Astrocyte (in vitro differentiated cells and primary cell): ENCODE data around the gene ACAT2. TPM values are rescaled to one million over a fixed set of nuclear protein-coding genes. Genes with fewer than 3 reads are reported as not detected.

Experiments used
- DNase-seq: peaks from one replicate; pipeline ENCODE4 v3.0.0-alpha.2; 2010; ENCODE audit warnings: low read depth
- FAIRE-seq: peaks from 2 replicates; lab custom pipeline; 2011; peaks lifted over from hg19 to GRCh38; lab: Jason Lieb, UNC
- H2AFZ ChIP-seq: 2 replicates; pipeline ENCODE4 v1.6.0; 2012; ENCODE audit warnings: low read depth, low read length, inconsistent platforms
- H3K27ac ChIP-seq: 2 replicates; pipeline ENCODE4 v1.5.1; 2011; ENCODE audit warnings: low read depth, low read length, inconsistent platforms
- H3K27me3 ChIP-seq: 2 replicates; pipeline ENCODE4 v1.6.0; 2011; ENCODE audit warnings: low read length, inconsistent platforms; ENCODE audit not compliant: insufficient read depth
- H3K36me3 ChIP-seq: 2 replicates; pipeline ENCODE4 v1.5.1; 2011; ENCODE audit warnings: low read length, inconsistent platforms; ENCODE audit not compliant: insufficient read depth
- H3K4me1 ChIP-seq: 2 replicates; pipeline ENCODE4 v1.5.1; 2011; ENCODE audit warnings: low read length, inconsistent platforms; ENCODE audit not compliant: insufficient read depth
- H3K4me2 ChIP-seq: 2 replicates; pipeline ENCODE4 v1.6.0; 2012; ENCODE audit warnings: low read length, inconsistent platforms
- H3K4me3 ChIP-seq: 2 replicates; pipeline ENCODE4 v1.5.1; 2011; ENCODE audit warnings: low read depth, mild to moderate bottlenecking, low read length, inconsistent platforms; ENCODE audit not compliant: insufficient read depth
- H3K79me2 ChIP-seq: 2 replicates; pipeline ENCODE4 v1.6.0; 2012; ENCODE audit warnings: mild to moderate bottlenecking, low read length, inconsistent platforms; ENCODE audit not compliant: insufficient read depth
- H3K9ac ChIP-seq: 2 replicates; pipeline ENCODE4 v1.6.0; 2012; ENCODE audit warnings: mild to moderate bottlenecking, low read length, inconsistent platforms
- H3K9me3 ChIP-seq: 2 replicates; pipeline ENCODE4 v1.5.1; 2012; ENCODE audit warnings: low read depth, mild to moderate bottlenecking, low read length, inconsistent platforms; ENCODE audit not compliant: insufficient read depth
- H4K20me1 ChIP-seq: 2 replicates; pipeline ENCODE4 v1.6.0; 2012; ENCODE audit warnings: low read length, inconsistent platforms; ENCODE audit not compliant: insufficient read depth
- H3K27ac Mint-ChIP-seq: one replicate; pipeline ENCODE4 v1.8.0; 2021; ENCODE audit warnings: mild to moderate bottlenecking, mixed read lengths; ENCODE audit not compliant: unreplicated experiment
- H3K27me3 Mint-ChIP-seq: one replicate; pipeline ENCODE4 v1.8.0; 2021; ENCODE audit warnings: low read depth, mixed read lengths; ENCODE audit not compliant: unreplicated experiment
- H3K36me3 Mint-ChIP-seq: one replicate; pipeline ENCODE4 v1.8.0; 2021; ENCODE audit warnings: low read depth, mixed read lengths; ENCODE audit not compliant: unreplicated experiment
- H3K4me1 Mint-ChIP-seq: one replicate; pipeline ENCODE4 v1.8.0; 2021; ENCODE audit warnings: low read depth, mixed read lengths; ENCODE audit not compliant: unreplicated experiment
- H3K4me3 Mint-ChIP-seq: one replicate; pipeline ENCODE4 v1.8.0; 2021; ENCODE audit warnings: mild to moderate bottlenecking, moderate library complexity, mixed read lengths; ENCODE audit not compliant: unreplicated experiment
- H3K9me3 Mint-ChIP-seq: one replicate; pipeline ENCODE4 v1.8.0; 2021; ENCODE audit warnings: mild to moderate bottlenecking, mixed read lengths; ENCODE audit not compliant: unreplicated experiment
- CTCF ChIP-seq: IDR thresholded peaks from 2 replicates; pipeline ENCODE4 v1.5.1; 2011; ENCODE audit warnings: low read depth, mild to moderate bottlenecking, inconsistent platforms, low read length, moderate library complexity; ENCODE audit not compliant: insufficient read depth
- EZH2 ChIP-seq: IDR thresholded peaks from 2 replicates; pipeline ENCODE4 v1.6.1; 2012; ENCODE audit warnings: mild to moderate bottlenecking, low read length, inconsistent platforms; ENCODE audit not compliant: insufficient read depth
- total RNA-seq: library from RNA; stranded (reverse); gene quantifications from 2 replicates; pipeline ENCODE4 v1.2.1, GENCODE V29; 2021

The ACAT2 gene
- total RNA-seq, 1 donor from 2014 or later, result 96.7 TPM

- Histone ChIP-seq H4K20me1 (peaks cover 49% of the 10 kb centered on the region), H3K27ac (peak overlapping the region; percentile 99), H3K79me2 (peaks cover 91% of the 10 kb centered on the region), H3K9ac (peak overlapping the region; percentile 98), H3K27me3 (no peaks in the 10 kb centered on the region), H3K9me3 (no peaks in the 10 kb centered on the region), H3K4me3 (peak overlapping the region; percentile 86), H3K4me2 (peak overlapping the region; percentile 98), H2AFZ (peak overlapping the region; percentile 95), H3K36me3 (no peaks in the 10 kb centered on the region), H3K4me1 (peaks cover 13% of the 10 kb centered on the region)
- DNase-seq, result no peak
- TF ChIP-seq CTCF (no peak), EZH2 (no peak)
- H3K9me3 Mint-ChIP-seq, result peaks cover 2% of the 10 kb centered on the region
- peaks cover 11% of the 10 kb centered on the region for H3K4me1 Mint-ChIP-seq
- peak overlapping the region; percentile 96 for H3K27ac Mint-ChIP-seq
- no peaks in the 10 kb centered on the region for H3K27me3 Mint-ChIP-seq
- H3K4me3 Mint-ChIP-seq, result peak overlapping the region; percentile 95
- FAIRE-seq, result no peak
- peaks cover 2% of the 10 kb centered on the region for H3K36me3 Mint-ChIP-seq
Observed at GRCh38 chr6:159726255-159726917, 35.5 kb upstream of the ACAT2 start.

- Histone ChIP-seq H3K27me3 (no peaks in the 10 kb centered on the region), H2AFZ (peak within 1 kb of the TSS; percentile 95), H3K9ac (peak within 1 kb of the TSS; percentile 98), H4K20me1 (peaks cover 57% of the 10 kb centered on the region), H3K9me3 (no peaks in the 10 kb centered on the region), H3K4me2 (peak within 1 kb of the TSS; percentile 98), H3K4me1 (peaks cover 13% of the 10 kb centered on the region), H3K4me3 (peak within 1 kb of the TSS; percentile 86), H3K27ac (peak within 1 kb of the TSS; percentile 99), H3K36me3 (no peaks in the 10 kb centered on the region), H3K79me2 (peaks cover 96% of the 10 kb centered on the region)
- Mint-ChIP-seq H3K4me1 (peaks cover 11% of the 10 kb centered on the region), H3K27ac (peak within 1 kb of the TSS; percentile 96), H3K27me3 (no peaks in the 10 kb centered on the region), H3K4me3 (peak within 1 kb of the TSS; percentile 95), H3K9me3 (peaks cover 2% of the 10 kb centered on the region), H3K36me3 (peaks cover 2% of the 10 kb centered on the region)
- no peak for TF ChIP-seq CTCF
- no peak for TF ChIP-seq EZH2
- DNase-seq (peak; percentile 95), FAIRE-seq (peak; percentile 43)
Observed at GRCh38 chr6:159726918-159727716, 34.7 kb upstream of the ACAT2 start, which contains the start of gene WTAP. Gene WTAP, plus strand, starts transcription at chr6:159727506. Its CDS starts 8,760 bp downstream, at chr6:159736266.
